PC-9 (cell line): Measurements from ENCODE around the gene FTO. TPM values are rescaled to one million over a fixed set of nuclear protein-coding genes. Genes with fewer than 3 reads are reported as not detected.

Source experiments
- BruUV-seq: library from RNA; stranded (reverse); fragments of 400-500 nt; replicated peaks from 2 replicates; lab custom pipeline; 2021; lab: Mats Ljungman, UMichigan
- CTCF ChIA-PET: fragments of 300-600 bp; sonication (Branson Sonifier 250); formaldehyde crosslinking; loops from one replicate; lab custom pipeline; 2022; ENCODE audit warnings: antibody characterized with exemption; lab: Charles Lee
- POLR2A ChIA-PET: fragments of 300-600 bp; sonication (Branson Sonifier 250); formaldehyde crosslinking; loops from one replicate; lab custom pipeline; 2022; ENCODE audit warnings: antibody characterized with exemption; ENCODE audit not compliant: unreplicated experiment; lab: Charles Lee
- DNase-seq, 2 experiments: peaks; one replicate each; pipeline versions ENCODE4 v3.0.0 to v3.0.0-alpha.2; 2015 to 2022; ENCODE audit warnings: mixed read lengths in 1 of 2
- H2AFZ ChIP-seq: fragments of 200-600 bp; sonication (generic); 2 replicates; pipeline ENCODE4 v1.8.1; 2017; ENCODE audit warnings: antibody characterized with exemption
- H3F3A ChIP-seq: fragments of 200-600 bp; sonication (generic); 2 replicates; pipeline ENCODE4 v1.8.1; 2017; ENCODE audit warnings: antibody characterized with exemption, mild to moderate bottlenecking, low read depth; ENCODE audit not compliant: insufficient read depth
- H3K27ac ChIP-seq: fragments of 200-600 bp; sonication (generic); 2 replicates; pipeline ENCODE4 v1.6.1; 2016; ENCODE audit warnings: mixed run types
- H3K27me3 ChIP-seq: fragments of 200-600 bp; sonication (generic); 2 replicates; pipeline ENCODE4 v1.6.1; 2016; ENCODE audit warnings: low read depth, mixed run types; ENCODE audit not compliant: insufficient read depth
- H3K36me3 ChIP-seq: fragments of 200-600 bp; sonication (generic); 2 replicates; pipeline ENCODE4 v1.6.1; 2016; ENCODE audit warnings: low read depth, mixed run types
- H3K4me1 ChIP-seq: fragments of 200-600 bp; sonication (generic); replicated peaks from 2 replicates; pipeline ENCODE4 v1.6.1; 2016; ENCODE audit warnings: mixed run types; ENCODE audit not compliant: insufficient read depth
- H3K4me2 ChIP-seq: fragments of 200-600 bp; sonication (generic); 2 replicates; pipeline ENCODE4 v1.6.1; 2017; ENCODE audit warnings: mixed run types
- H3K4me3 ChIP-seq: fragments of 200-600 bp; sonication (generic); 2 replicates; pipeline ENCODE4 v1.6.1; 2016; ENCODE audit warnings: mixed run types
- H3K79me2 ChIP-seq: fragments of 200-600 bp; sonication (generic); 2 replicates; pipeline ENCODE4 v1.6.1; 2017; ENCODE audit warnings: low read depth, mixed run types
- H3K9me2 ChIP-seq: fragments of 200-600 bp; sonication (generic); 2 replicates; pipeline ENCODE4 v1.8.1; 2017; ENCODE audit warnings: mild to moderate bottlenecking; ENCODE audit not compliant: insufficient read depth
- H3K9me3 ChIP-seq: fragments of 200-600 bp; sonication (generic); 2 replicates; pipeline ENCODE4 v1.8.1; 2016; ENCODE audit warnings: low read depth; ENCODE audit not compliant: insufficient read depth
- H4K20me1 ChIP-seq: fragments of 200-600 bp; sonication (generic); 2 replicates; pipeline ENCODE4 v1.8.1; 2017; ENCODE audit not compliant: insufficient read depth
- EZH2 ChIP-seq: fragments of 200-600 bp; sonication (generic); IDR thresholded peaks from 2 replicates; pipeline ENCODE4 v1.8.0; 2017; ENCODE audit warnings: antibody characterized with exemption, low read depth
- intact Hi-C: fragments of 100-400 bp; cut with micrococcal nuclease; formaldehyde crosslinking; loops from one replicate; pipeline ENCODE4 v1.10.0; 2022; ENCODE audit not compliant: unreplicated experiment
- total RNA-seq: library from RNA; stranded (reverse); gene quantifications from 2 replicates; pipeline ENCODE4 v1.2.3, GENCODE V29; 2021
- TF ChIP-seq, protein P1 (sequence below): fragments of 200-600 bp; sonication (generic); conservative IDR thresholded peaks from 2 replicates; pipeline ENCODE4 v1.6.1; 2017; ENCODE audit warnings: mixed run types, antibody characterized with exemption, mild to moderate bottlenecking, moderate library complexity

Gene FTO
- total RNA-seq, 1 experiment from 2014 or later: 58.1 TPM

- H3K9me2 ChIP-seq: no peaks in the 10 kb centered on the region
- CTCF ChIA-PET: no interaction called here
- no peaks in the 10 kb centered on the region for H3K27me3 ChIP-seq
- intact Hi-C loops: no loop called here
- no peak overlapping the region for H3K4me2 ChIP-seq
- peak overlapping the region; percentile 3; the same call in 1 of the 2 replicates for H3K27ac ChIP-seq
- H3K4me1 ChIP-seq: peaks cover 48% of the 10 kb centered on the region
- H2AFZ ChIP-seq: no peak overlapping the region
- peaks cover 22% of the 10 kb centered on the region for H3K9me3 ChIP-seq
- H3K79me2 ChIP-seq: no peaks in the 10 kb centered on the region
- no peak for DNase-seq
- H3K36me3 ChIP-seq: peaks cover 17% of the 10 kb centered on the region; the same call in 1 of the 2 replicates
- no peaks in the 10 kb centered on the region for H4K20me1 ChIP-seq
- peaks cover 19% of the 10 kb centered on the region; the same call in 1 of the 2 replicates for H3F3A ChIP-seq
- H3K4me3 ChIP-seq: no peak overlapping the region
- TF ChIP-seq, protein P1, sequence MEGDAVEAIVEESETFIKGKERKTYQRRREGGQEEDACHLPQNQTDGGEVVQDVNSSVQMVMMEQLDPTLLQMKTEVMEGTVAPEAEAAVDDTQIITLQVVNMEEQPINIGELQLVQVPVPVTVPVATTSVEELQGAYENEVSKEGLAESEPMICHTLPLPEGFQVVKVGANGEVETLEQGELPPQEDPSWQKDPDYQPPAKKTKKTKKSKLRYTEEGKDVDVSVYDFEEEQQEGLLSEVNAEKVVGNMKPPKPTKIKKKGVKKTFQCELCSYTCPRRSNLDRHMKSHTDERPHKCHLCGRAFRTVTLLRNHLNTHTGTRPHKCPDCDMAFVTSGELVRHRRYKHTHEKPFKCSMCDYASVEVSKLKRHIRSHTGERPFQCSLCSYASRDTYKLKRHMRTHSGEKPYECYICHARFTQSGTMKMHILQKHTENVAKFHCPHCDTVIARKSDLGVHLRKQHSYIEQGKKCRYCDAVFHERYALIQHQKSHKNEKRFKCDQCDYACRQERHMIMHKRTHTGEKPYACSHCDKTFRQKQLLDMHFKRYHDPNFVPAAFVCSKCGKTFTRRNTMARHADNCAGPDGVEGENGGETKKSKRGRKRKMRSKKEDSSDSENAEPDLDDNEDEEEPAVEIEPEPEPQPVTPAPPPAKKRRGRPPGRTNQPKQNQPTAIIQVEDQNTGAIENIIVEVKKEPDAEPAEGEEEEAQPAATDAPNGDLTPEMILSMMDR: no peak
- POLR2A ChIA-PET: interaction anchor here (0.8 kb wide), 1 partner anchor 31 kb away, joined by 9 read pairs; no protein-coding TSS in a partner anchor
- no TSS peak for BruUV-seq
Observed at GRCh38 chr16:54033747-54034146, 329.8 kb downstream of the FTO start.

GRCh38 chr16:54034684-54035083, 330.7 kb downstream of the FTO start:
- Histone ChIP-seq H3K9me3 (peaks cover 22% of the 10 kb centered on the region), H2AFZ (no peak overlapping the region), H3K4me2 (no peak overlapping the region), H3K27ac (peak overlapping the region; percentile 3; the same call in 1 of the 2 replicates), H3K27me3 (no peaks in the 10 kb centered on the region), H3K9me2 (no peaks in the 10 kb centered on the region), H3K79me2 (no peaks in the 10 kb centered on the region), H3K36me3 (peaks cover 17% of the 10 kb centered on the region; the same call in 1 of the 2 replicates), H3K4me1 (peaks cover 39% of the 10 kb centered on the region), H3F3A (peaks cover 14% of the 10 kb centered on the region; the same call in 1 of the 2 replicates), H3K4me3 (no peak overlapping the region), H4K20me1 (no peaks in the 10 kb centered on the region)
- no peak for TF ChIP-seq EZH2
- TF ChIP-seq, protein P1: no peak
- POLR2A ChIA-PET: no interaction called here
- no peak for DNase-seq
- CTCF ChIA-PET: no interaction called here
- no TSS peak for BruUV-seq
- intact Hi-C loops: no loop called here

GRCh38 chr16:54040480-54040879, 336.5 kb downstream of the FTO start:
- no peak for DNase-seq
- Histone ChIP-seq H3K9me3 (no peaks in the 10 kb centered on the region), H4K20me1 (no peaks in the 10 kb centered on the region), H2AFZ (no peak overlapping the region), H3K4me3 (no peak overlapping the region), H3K36me3 (0 out of 2 replicates have a peak, but pooled peaks cover 3% of the 10 kb centered on the region), H3K79me2 (no peaks in the 10 kb centered on the region), H3K4me2 (no peak overlapping the region), H3K4me1 (no peaks in the 10 kb centered on the region), H3K27ac (no peak overlapping the region), H3F3A (no peaks in the 10 kb centered on the region), H3K9me2 (no peaks in the 10 kb centered on the region), H3K27me3 (no peaks in the 10 kb centered on the region)
- intact Hi-C loops: no loop called here
- CTCF ChIA-PET: no interaction called here
- TF ChIP-seq EZH2: no peak
- TF ChIP-seq, protein P1: no peak
- POLR2A ChIA-PET: no interaction called here
- no TSS peak for BruUV-seq
